Islet precursor cell (in vitro differentiated cells): ENCODE results near the gene TTBK2.
A peak's percentile ranks its signal among the peaks of the same experiment; 100 is the strongest.
"Not testable (repeated sequence)": the region's sequence is repeated elsewhere in the genome, so short reads cannot be mapped to it uniquely, and the experiment has no call there.

Experiments
- DNase-seq: peaks from one replicate; pipeline ENCODE4 v3.0.0-alpha.2; 2018

The TTBK2 gene

DNA sequence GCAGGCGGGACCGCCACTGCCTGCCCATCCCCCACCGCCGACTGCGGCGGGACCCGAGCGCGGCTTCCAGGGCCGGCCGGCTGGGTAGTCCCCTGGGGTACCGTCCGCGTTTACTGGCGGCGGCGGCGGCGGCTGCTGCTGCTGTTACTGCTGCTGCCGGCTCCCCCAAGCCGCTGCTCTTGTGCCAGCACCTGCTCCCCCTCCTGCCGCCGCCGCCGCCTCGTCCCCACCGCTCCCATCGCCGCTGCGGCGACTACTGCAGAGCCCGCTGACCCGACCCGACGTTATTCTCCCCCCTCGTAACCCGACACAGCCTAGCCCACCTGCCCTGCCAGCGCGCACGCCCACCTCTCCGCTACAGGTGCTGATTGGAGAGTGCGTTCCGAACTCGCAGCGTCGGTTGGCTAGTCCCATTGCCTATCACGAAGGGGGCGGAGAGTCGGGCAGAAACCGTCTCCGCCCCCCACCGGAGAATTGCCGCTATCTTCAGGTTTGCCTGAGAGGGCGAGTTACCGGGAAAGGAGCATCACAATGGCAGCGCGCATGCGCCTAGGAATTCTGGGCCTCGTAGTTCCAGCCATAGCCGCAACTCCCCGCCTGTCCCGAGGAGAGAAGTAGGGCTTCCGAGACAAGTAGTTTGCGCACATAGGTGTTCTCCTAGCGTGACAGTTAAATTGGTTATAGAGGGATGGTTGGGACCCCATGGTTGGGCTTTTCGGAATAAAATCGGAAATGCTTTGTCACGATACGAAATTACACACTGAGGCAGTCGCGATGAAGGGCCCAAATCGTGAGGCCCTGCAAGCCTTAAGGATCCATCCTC lies at the start of gene TTBK2:
Gene TTBK2, minus strand, starts transcription at position 260 of the 823 bp plus-strand sequence. CDS start 42,161 bp downstream, outside the sequence.
- DNase-seq = peak; percentile 99

DNA sequence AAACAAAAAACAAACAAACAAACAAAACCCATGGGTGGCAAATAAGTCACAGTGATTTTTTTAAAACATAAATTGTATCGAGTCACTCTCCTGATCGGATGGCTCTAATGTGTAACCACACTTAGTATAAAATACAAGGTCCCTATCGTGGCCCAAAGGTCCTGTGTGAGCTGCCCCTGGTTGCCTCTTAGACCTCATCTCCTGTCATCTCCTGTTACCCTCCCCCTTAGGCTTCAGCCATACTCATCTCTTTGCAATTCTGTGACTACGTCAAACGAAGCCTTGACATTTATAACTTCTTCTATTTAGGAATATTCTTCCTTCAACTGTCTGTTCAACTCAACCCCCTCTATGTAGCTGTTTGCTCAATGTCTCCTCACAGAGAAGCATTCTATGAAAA lies 43.9 kb upstream of the TTBK2 start:
- no peak for DNase-seq

DNA sequence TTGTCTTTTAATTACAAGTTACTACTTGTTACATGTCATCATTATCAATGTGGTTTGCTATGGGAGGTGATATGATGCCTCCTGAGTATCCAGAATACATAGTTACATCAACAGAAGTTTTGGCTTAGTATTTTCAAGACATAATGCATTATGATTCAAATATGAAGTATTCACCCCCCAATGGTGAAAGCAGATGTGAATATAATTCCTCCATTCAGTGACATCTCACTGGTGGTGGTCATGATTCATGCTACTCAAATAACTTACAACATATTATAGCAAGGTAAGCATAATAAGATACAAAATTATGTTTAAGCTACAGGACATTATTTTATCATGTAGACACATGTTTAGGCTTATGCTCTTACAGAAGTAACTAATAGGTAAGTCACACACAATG lies 34.9 kb upstream of the TTBK2 start:
- DNase-seq = no peak

DNA sequence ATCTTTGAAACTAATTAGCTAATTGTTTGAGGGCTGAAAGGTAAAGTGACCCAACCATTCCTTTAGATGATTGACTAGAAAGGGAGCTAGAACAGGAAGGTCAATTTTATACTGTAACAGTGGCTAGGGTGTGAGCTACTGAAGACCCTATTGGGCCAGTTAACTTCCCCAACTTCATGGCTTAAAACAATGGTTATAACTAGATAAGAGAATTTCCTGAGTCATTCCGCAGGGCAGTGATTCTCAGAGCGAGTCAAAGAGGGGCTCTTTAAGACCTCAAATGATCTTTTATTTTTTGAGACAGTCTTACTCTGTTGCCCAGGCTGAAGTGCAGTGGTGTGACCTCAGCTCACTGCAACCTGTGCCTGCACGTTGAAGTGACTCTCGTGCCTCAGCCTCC lies 33.7 kb upstream of the TTBK2 start:
- DNase-seq = no peak

DNA sequence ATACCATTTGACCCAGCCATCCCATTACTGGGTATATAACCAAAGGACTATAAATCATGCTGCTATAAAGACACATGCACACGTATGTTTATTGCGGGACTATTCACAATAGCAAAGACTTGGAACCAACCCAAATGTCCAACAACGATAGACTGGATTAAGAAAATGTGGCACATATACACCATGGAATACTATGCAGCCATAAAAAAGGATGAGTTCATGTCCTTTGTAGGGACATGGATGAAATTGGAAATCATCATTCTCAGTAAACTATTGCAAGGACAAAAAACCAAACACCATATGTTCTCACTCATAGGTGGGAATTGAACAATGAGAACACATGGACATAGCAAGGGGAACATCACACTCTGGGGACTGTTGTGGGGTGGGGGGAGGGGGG lies 28.3 kb upstream of the TTBK2 start:
- not testable (repeated sequence) for DNase-seq

DNA sequence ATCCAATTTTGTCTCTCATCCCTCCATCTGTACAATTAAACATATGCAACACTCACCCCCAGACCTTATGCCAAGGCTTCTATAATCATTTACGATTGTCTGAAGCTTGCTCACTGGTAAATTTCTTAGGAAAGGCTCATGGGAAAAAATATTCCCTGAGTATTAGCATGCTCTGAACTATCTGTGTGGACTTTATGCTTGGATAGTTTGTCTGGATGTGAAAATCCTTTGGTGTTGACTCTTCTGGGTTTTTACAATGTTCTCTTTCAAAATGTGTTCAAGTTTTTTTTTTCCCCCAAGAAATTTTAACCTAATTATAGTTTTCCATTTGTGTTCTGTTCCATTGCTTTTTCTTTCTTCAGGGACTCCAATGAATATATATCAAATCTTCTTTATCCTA lies 19.9 kb upstream of the TTBK2 start:
- no peak for DNase-seq

DNA sequence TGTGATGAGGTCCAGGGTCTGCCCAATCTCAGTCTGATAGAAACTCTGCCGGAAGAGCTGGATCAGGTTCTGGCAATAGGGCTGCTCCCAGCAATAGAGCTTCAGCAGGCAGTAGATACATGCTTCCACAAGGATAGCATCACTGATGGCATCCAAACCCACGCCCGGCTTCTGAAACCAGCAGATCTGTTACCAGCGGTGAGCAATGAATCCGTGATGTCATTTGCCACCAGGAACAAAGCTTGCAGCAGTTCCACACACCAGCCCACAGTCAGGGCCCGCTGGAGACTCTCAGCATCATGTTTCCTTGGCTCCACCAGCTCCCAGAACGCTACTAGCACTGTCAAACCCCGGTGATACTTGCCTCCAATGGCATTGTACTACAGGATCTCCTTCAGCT lies 19.3 kb upstream of the TTBK2 start:
- peak; percentile 50 for DNase-seq

DNA sequence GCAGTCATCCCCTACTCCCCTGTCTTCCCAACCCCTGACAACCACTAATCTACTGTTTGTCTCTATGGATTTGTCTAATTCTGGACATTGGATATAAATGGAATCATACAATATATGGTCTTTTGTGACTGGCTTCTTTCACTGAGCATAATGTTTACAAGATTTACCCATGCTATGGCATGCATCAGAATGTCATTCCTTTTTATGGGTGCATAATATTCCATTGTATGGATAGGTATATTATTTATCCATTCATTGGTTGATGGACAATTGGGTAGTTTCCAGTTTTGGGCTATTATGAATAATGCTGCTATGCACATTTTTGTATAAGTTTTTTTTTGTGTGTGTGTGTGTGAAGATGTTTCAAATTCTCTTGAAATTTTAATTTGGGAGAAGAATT lies 16.6 kb upstream of the TTBK2 start:
- DNase-seq = no peak

DNA sequence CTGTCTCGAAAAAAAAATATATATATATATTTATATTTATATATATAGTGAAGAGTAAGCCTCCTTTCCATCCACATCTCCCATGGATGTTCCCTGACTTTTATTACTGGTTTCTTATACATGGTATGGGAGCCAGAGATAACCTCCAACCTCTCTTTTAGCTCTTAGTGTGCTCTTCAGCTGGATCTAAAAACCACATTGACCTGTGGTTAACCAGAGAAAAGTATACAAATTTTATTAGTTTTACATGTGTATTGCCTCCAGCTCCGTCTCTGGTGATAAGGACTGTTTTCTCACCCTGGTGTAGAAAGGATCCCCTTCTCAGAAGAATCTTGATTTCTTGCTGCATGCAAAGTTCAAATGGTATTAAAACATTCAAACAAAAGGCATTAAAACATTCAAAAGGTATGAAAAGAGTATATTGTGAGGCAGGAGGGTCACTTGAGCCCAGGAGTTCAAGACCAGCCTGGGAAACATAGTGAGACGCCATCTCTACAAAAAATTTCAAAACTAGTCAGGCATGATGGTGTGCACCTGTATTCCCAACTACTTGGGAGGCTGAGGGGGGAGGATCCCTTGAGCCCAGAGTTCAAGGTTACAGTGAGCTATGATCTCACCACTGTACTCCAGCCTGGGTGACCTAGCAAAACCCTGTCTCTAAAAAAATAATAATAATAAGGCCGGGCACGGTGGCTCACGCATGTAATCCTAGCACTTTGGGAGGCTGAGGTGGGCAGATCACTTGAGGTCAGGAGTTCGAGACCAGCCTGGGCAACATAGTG lies 13.5 kb upstream of the TTBK2 start:
- no peak for DNase-seq

DNA sequence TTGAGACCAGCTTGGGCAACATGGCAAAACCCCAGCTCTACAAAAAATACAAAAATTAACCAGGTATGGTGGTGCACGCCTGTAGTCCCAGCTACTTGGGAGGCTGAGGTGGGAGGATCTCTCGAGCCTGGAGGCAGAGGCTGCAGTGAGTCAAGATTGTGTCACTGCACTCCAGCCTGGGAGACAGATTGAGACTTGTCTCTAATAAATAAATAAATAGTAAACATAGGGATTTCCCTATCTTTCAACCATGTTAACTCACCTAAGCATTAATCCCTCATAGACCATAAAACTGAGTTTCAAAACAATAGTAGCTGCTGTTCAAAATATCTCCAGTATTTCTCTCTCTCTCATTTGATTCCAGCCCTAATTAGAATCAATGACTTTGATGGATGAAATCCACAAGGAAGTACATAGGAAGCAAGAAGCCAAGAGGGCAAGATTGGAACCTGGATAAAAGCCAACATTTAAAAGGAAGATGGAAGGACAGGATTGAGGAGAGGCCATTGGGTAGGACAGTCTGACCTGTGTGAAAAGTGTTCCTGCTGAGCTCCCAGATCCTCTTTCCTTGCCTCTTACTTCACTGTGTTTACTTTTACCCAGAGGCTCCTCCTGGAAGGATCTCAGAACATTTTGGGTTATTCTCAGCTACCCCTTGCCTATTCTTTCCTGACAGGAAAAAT lies 12.4 kb upstream of the TTBK2 start:
- no peak for DNase-seq

DNA sequence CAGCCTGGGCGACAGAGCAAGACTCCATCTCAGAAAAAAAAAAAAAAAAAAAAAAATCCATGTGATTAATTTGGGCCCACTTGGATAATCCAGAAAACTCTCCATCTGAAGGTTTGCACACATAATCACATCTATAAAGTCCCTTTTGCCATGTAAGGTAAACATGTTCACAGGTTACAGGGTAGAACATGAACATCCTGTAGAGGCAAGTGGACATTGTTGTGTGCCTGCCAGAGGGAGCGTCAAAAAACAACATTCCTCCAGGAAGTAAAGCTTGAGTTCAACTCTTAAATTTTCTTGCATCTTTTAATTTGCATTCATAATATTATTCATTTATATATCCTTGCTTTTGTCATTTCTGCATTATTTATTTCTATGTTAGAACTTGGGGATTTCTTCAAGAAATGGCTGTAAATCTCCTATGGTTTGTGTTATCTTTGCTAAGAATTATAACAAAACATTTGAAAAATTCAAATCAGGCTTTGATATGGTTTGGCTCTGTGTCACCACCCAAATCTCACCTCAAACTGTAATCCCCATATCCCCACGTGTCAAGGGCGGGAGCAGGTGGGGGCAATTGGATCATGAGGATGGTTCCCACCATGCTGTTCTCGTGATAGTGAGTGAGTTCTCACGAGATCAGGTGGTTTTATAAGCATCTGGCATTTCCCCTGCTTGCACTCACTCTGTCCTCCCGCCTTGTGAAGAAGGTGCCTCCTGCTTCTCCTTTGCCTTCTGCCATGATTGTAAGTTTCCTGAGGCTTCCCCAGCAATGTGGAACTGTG lies 11.3 kb upstream of the TTBK2 start:
- DNase-seq = no peak

DNA sequence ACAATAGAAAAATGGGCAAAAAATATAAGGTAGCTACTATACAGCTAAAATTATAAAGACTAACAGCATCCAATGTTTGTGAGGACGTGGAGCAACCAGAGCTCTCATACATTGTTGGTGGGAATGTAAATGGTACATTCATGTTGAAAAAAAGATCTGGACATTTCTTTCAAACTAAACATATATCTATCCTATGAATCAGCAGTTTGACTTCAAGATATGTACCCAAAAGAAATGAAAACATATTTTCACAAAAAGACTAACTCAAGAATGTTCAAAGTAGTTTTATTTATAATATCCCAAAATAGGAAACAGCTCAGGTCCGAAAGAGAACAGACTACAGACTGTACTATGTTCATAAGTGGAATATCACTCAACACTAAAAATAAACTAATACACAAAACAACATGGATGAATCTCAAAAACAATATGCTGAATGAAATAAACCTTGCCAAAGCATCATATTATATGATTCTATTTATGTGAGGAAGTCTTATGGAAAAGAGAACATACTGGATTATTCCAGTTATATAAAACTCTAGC lies 8.8 kb upstream of the TTBK2 start:
- no peak for DNase-seq

DNA sequence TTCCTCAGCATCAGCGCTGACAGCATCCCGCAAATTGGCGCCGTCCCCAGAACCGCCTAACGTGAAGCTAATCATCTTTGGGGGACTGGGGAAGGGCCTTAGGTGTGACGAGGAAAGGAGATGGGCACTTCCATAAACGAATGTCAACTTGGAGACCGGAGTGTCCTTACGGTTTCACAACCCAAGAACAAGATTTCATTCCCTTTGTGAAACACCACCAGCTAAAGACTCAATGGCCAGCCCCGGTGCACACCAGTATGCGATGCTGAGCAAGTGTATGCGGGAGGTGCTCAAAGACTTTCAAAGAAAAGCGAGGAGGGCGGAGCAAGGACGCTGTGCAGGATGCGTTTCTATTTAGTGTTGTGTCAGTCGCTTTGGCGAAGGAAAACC lies 759 bp upstream of the TTBK2 start:
- DNase-seq = peak; percentile 49

DNA sequence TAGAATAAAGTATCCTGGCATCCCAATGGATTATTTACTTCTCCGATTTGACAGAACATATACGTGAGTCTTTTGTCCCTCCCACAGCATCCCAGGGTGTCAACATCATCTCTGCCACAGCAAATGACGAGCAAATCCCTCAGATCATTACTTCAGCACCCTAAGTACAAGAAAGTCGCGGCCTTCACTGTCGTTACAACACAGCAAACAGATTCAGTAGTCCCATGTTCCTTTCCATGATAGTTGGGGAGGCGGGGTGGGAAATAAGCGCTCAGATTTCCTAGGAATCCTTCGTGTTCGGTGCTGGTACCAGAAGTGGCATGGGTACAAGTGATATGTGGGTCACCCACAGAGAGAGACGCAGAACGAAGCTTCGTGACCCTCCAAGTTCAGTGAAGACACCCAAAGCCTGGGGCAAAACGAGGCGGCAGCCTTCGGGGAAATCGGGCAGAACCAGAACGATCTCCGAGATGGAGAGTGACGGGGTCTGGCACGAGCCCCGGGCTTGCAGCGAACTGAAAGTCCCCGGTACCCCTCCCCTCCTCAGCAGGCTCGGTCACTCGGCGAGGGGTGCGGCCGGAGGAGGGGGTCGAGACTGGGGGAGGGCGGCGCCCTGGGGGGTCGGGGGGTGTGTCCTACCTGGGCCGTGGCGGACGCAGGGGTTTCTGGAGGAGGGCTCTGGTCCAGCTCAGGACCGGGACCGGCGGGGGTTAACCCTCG lies 619 bp downstream of the TTBK2 start:
- peak; percentile 66 for DNase-seq

DNA sequence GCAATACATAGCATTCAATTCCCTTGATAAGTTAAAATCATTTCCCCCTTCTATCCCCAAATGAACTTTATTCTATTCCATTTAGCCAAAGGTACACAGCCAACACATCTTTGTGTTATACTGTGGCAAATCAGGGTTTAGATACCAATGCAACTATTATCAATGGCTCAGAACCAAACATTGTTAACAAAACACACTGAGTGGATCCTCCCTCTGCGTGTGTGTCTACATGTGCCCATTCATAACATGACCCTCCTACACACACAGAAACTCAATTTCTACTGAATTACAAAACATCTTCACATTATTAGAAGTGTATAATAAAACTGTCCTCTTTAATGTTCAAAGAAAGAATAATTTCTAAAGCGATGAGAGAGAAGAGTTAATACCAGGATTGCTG lies 1.3 kb downstream of the TTBK2 start:
- DNase-seq = no peak

DNA sequence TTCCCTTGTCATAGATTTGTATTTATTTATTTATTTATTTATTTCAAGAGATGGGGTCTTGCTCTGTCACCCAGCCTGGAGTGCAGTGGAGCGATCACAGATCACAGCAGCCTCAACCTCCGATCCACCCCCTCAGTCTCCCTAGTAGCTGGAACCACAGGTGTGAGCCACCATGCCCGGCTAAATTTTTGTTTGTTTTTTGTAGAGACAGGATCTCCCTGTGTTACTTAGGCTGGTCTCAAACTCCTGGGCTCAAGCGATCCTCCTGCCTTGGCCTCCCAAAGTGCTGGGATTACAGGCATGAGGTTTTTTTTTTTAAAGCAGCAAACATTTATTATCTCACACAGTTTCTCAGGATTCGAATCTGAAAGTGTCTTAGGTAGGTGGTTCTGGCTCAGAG lies 2.5 kb downstream of the TTBK2 start:
- DNase-seq = no peak

DNA sequence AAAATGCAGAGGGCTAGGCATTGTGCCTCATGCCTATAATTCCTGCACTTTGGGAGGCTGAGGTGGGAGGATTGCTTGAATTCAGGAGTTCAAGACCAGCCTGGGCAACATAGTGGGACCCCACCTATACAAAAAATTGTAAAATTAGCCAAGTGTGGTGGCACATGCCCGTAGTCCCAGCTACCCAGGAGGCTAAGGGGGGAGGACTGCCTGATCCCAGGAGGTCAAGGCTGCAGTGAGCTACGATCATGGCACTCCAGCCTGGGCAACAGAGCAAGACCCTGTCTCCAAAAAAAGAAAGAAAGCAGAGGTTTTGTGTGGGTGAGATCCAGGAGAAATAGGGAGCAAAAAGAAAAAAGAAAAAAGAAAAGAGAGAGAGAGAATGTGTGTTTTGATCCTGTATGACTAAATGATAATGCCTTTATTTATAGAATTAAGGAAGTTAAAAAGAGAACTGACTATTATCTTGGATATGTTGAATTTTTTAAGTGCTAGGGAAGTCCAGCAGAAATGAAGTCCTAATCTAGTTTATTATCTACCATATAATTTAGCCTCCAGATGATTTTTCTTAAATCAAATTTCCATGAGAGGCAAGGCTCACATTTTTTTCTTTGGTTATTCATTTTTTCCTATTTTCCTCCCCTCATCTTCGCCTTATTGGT lies 4.8 kb downstream of the TTBK2 start:
- DNase-seq = no peak

DNA sequence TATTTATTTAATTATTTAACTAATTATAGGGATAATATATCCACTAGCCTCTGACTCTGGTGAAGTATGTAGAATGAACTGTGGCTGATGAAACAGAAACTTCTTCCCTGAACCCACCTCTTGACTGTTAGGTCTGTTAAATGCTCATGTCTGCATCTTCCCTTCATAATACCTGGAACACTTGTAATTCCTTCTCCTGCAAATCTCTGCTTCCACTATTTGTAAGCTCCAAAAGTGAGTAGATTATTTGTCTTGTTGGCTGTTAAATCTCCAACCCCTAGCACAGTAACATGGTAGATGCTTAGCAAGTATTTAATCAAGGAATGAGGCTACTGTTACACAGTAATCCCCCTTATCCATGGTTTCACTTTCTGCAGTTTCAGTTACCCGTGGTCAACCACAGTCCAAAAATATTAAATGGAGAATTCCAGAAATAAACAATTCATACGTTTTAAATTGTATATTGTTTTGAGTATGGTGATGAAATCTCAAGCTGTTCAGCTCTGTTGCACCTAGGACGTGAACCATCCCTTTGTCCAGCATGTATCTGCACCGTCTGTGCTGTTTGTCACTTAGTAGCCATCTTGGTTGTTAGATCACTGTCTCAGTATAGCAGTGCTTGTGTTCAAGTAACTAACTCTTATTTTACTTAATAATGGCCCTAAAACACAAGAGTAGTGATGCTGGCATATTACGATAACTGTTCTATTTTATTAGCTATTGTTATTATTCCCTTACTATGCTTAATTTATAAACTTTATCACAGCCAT lies 5.7 kb downstream of the TTBK2 start:
- no peak for DNase-seq

DNA sequence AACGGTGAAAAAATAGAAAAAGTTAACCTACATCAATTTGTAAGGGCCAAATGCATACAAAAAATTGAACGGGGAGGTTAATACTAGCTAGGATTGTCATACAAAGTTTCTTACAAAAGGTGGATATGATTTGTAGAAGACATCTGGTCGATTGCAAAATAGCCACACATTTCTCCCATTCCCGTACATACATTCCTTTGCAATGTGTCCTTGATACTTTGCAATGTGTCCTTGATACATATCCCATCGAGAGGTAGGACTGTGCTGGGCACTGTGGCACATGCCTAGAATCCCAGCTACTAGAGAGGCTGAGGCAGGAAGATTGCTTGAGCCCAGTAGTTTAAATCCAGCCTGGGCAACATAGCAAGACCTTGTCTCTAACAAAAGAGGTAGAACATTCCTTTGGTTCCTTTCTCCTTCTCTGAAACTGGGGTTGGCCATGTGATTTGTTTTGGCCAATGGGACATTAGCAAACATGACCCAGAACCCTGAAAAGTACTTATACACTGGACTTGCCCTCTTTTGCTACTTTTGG lies 9.5 kb downstream of the TTBK2 start:
- no peak for DNase-seq

DNA sequence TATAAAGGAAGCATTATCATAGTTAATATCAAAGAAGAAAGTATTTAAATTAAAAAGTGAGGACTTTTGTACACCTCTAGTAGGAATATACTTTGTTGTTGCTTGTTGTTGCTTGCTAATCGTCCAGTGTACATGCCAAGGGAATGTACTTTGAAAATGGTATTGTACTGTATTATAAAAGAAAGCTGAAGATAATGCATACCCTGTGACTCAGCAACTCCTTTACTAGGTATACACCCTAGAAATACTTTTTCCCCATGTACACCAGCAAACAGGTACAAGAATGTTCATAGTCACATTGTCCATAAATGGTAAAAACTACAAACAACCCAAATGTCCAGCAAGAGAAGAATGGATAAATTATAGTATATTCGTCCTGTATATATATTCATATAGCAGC lies 12.0 kb downstream of the TTBK2 start:
- DNase-seq = no peak
